Choroid plexus epithelial cell (primary cell): ENCODE measurements around the gene PRKG1.

Experiments used
- DNase-seq: peaks from one replicate; pipeline ENCODE4 v3.0.0-alpha.2; 2010; ENCODE audit warnings: low read depth
- H3K4me3 ChIP-seq: 2 replicates; pipeline ENCODE4 v1.5.1; 2011; ENCODE audit warnings: low read depth, mild to moderate bottlenecking, control low read depth, low read length, moderate library complexity
- CTCF ChIP-seq: conservative IDR thresholded peaks from 2 replicates; pipeline ENCODE4 v1.5.1; 2011; ENCODE audit warnings: low read depth, mild to moderate bottlenecking, control low read depth, inconsistent platforms, low read length, moderate library complexity

The PRKG1 gene

GRCh38 chr10:52129410-52130178 is 1055.3 kb downstream of the PRKG1 start:
- H3K4me3 ChIP-seq = no peak overlapping the region
- no peak for TF ChIP-seq CTCF
- DNase-seq = no peak

GRCh38 chr10:52135101-52135500 is 1060.8 kb downstream of the PRKG1 start:
- DNase-seq = no peak
- H3K4me3 ChIP-seq = no peak overlapping the region
- TF ChIP-seq CTCF = no peak

GRCh38 chr10:52136921-52137320 is 1062.6 kb downstream of the PRKG1 start:
- no peak overlapping the region for H3K4me3 ChIP-seq
- no peak for DNase-seq
- no peak for TF ChIP-seq CTCF

GRCh38 chr10:52143338-52143737 is 1069.1 kb downstream of the PRKG1 start:
- H3K4me3 ChIP-seq = no peak overlapping the region
- peak; percentile 2 for DNase-seq
- no peak for TF ChIP-seq CTCF

GRCh38 chr10:52145636-52146035 is 1071.3 kb downstream of the PRKG1 start:
- no peak for TF ChIP-seq CTCF
- no peak overlapping the region for H3K4me3 ChIP-seq
- DNase-seq = no peak

GRCh38 chr10:52146766-52147165 is 1072.5 kb downstream of the PRKG1 start:
- TF ChIP-seq CTCF = no peak
- no peak overlapping the region for H3K4me3 ChIP-seq
- DNase-seq = peak; percentile 8

GRCh38 chr10:52170776-52171175 is 1096.5 kb downstream of the PRKG1 start:
- no peak for DNase-seq
- no peak overlapping the region for H3K4me3 ChIP-seq
- TF ChIP-seq CTCF = no peak
